ENCODE measurements around the gene PGBD2.
"Not testable (repeated sequence)": the region's sequence is repeated elsewhere in the genome, so short reads cannot be mapped to it uniquely, and the experiment has no call there.

DNA sequence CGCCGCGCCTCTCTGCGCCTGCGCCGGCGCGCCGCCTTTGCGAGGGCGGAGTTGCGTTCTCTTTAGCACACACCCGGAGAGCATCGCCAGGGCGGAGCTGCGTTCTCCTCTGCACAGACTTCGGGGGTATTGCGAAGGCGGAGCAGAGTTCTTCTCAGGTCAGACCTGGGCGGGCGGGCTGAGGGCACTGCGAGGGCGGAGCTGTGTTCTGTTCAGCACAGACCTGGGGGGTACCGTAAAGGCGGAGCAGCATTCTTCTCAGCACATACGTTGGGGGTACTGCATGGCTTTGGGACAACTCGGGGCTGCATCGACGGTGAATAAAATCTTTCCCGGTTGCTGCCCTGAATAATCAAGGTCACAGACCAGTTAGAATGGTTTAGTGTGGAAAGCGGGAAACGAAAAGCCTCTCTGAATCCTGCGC lies 39.0 kb downstream of the PGBD2 start:
- TF ChIP-seq, protein P1, sequence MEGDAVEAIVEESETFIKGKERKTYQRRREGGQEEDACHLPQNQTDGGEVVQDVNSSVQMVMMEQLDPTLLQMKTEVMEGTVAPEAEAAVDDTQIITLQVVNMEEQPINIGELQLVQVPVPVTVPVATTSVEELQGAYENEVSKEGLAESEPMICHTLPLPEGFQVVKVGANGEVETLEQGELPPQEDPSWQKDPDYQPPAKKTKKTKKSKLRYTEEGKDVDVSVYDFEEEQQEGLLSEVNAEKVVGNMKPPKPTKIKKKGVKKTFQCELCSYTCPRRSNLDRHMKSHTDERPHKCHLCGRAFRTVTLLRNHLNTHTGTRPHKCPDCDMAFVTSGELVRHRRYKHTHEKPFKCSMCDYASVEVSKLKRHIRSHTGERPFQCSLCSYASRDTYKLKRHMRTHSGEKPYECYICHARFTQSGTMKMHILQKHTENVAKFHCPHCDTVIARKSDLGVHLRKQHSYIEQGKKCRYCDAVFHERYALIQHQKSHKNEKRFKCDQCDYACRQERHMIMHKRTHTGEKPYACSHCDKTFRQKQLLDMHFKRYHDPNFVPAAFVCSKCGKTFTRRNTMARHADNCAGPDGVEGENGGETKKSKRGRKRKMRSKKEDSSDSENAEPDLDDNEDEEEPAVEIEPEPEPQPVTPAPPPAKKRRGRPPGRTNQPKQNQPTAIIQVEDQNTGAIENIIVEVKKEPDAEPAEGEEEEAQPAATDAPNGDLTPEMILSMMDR (IDR thresholded peaks at IDR 0.05), result not testable (repeated sequence)
- TF ChIP-seq EP300, POLR2A (IDR thresholded peaks at IDR 0.05): not testable (repeated sequence)
